GM18511 (cell line): Measurements from ENCODE around the gene CER1.
"Not testable (repeated sequence)": the region's sequence is repeated elsewhere in the genome, so short reads cannot be mapped to it uniquely, and the experiment has no call there.

Experiments used
- ATAC-seq: cut with Tn5 transposase; IDR thresholded peaks from one replicate; pipeline ENCODE4 v1.9.1; 2021; ENCODE audit warnings: mild to moderate bottlenecking, moderate library complexity; ENCODE audit not compliant: unreplicated experiment

Gene CER1

GRCh38 chr9:14719231-14719923 lies 3.2 kb downstream of the CER1 start:
- no peak for ATAC-seq

GRCh38 chr9:14715102-14715501 lies 7.4 kb downstream of the CER1 start:
- no peak for ATAC-seq

GRCh38 chr9:14713187-14713767 lies 9.3 kb downstream of the CER1 start:
- ATAC-seq: no peak

- no peak for ATAC-seq
Measured at GRCh38 chr9:14710804-14711203, 11.7 kb downstream of the CER1 start.

GRCh38 chr9:14706530-14707140 lies 15.9 kb downstream of the CER1 start:
- ATAC-seq: peak; percentile 77

GRCh38 chr9:14705079-14705478 lies 17.5 kb downstream of the CER1 start:
- no peak for ATAC-seq

GRCh38 chr9:14704281-14704680 lies 18.3 kb downstream of the CER1 start:
- ATAC-seq: no peak

GRCh38 chr9:14702200-14702720 lies 20.3 kb downstream of the CER1 start:
- no peak for ATAC-seq

GRCh38 chr9:14693251-14693861 lies 29.2 kb downstream of the CER1 start, which contains the start of gene ZDHHC21:
Gene ZDHHC21 (minus strand): TSS chr9:14693432. CDS start chr9:14674340, 19,092 bp downstream.
- ATAC-seq: peak; percentile 79

- peak; percentile 43 for ATAC-seq
Measured at GRCh38 chr9:14692470-14693250, 29.9 kb downstream of the CER1 start.

- no peak for ATAC-seq
Measured at GRCh38 chr9:14690948-14691730, 31.4 kb downstream of the CER1 start.

- ATAC-seq: no peak
Measured at GRCh38 chr9:14687042-14687719, 35.4 kb downstream of the CER1 start.

GRCh38 chr9:14686168-14686567 lies 36.4 kb downstream of the CER1 start:
- no peak for ATAC-seq

- not testable (repeated sequence) for ATAC-seq
Measured at GRCh38 chr9:14682616-14683015, 39.9 kb downstream of the CER1 start.

GRCh38 chr9:14678776-14679175 lies 43.8 kb downstream of the CER1 start:
- no peak for ATAC-seq

- no peak for ATAC-seq
Measured at GRCh38 chr9:14677872-14678271, 44.7 kb downstream of the CER1 start.

GRCh38 chr9:14677396-14677795 lies 45.1 kb downstream of the CER1 start:
- ATAC-seq: no peak

GRCh38 chr9:14674630-14675029 lies 47.9 kb downstream of the CER1 start:
- no peak for ATAC-seq

GRCh38 chr9:14671377-14671776 lies 51.2 kb downstream of the CER1 start:
- ATAC-seq: no peak
